Endodermal cell (in vitro differentiated cells): ENCODE measurements around the gene ERMARD. TPM values are rescaled to one million over a fixed set of nuclear protein-coding genes. Genes with fewer than 3 reads are reported as not detected.

Source experiments
- DNase-seq: peaks from one replicate; pipeline ENCODE4 v3.0.0-alpha.2; 2017
- H3K27ac ChIP-seq: 2 replicates; pipeline ENCODE4 v1.5.1; 2013; ENCODE audit warnings: mild to moderate bottlenecking, low read depth, low read length, moderate library complexity
- H3K27me3 ChIP-seq: 2 replicates; pipeline ENCODE4 v1.6.1; 2013; ENCODE audit warnings: mild to moderate bottlenecking, low read length, moderate library complexity; ENCODE audit not compliant: insufficient read depth, control insufficient read depth, poor library complexity, severe bottlenecking
- H3K36me3 ChIP-seq: 2 replicates; pipeline ENCODE4 v1.7.0; 2013; ENCODE audit warnings: mild to moderate bottlenecking, low read length, moderate library complexity; ENCODE audit not compliant: control insufficient read depth, insufficient read depth
- H3K4me1 ChIP-seq: one replicate; pipeline ENCODE4 v1.7.0; 2013; ENCODE audit warnings: low read length; ENCODE audit not compliant: control insufficient read depth, insufficient read depth
- H3K4me3 ChIP-seq: 2 replicates; pipeline ENCODE4 v1.5.1; 2013; ENCODE audit warnings: mild to moderate bottlenecking, low read length, moderate library complexity
- H3K9ac ChIP-seq: 2 replicates; pipeline ENCODE4 v1.6.1; 2013; ENCODE audit warnings: mild to moderate bottlenecking, low read length, moderate library complexity; ENCODE audit not compliant: poor library complexity, severe bottlenecking; ENCODE audit errors: extremely low read depth
- H3K9me3 ChIP-seq: 2 replicates; pipeline ENCODE4 v1.6.1; 2013; ENCODE audit warnings: mild to moderate bottlenecking, low read length, moderate library complexity; ENCODE audit not compliant: control insufficient read depth
- H3K27ac Mint-ChIP-seq: 2 replicates; pipeline ENCODE4 v1.8.0; 2020; ENCODE audit warnings: mixed read lengths
- H3K27me3 Mint-ChIP-seq: 2 replicates; pipeline ENCODE4 v1.8.0; 2021; ENCODE audit warnings: mild to moderate bottlenecking, mixed read lengths; ENCODE audit not compliant: insufficient read depth
- H3K36me3 Mint-ChIP-seq: 2 replicates; pipeline ENCODE4 v1.8.0; 2020; ENCODE audit warnings: low read depth, mixed read lengths
- H3K4me1 Mint-ChIP-seq: 2 replicates; pipeline ENCODE4 v1.8.0; 2020; ENCODE audit warnings: mixed read lengths
- H3K4me3 Mint-ChIP-seq: 2 replicates; pipeline ENCODE4 v1.8.0; 2020; ENCODE audit warnings: mild to moderate bottlenecking, moderate library complexity, mixed read lengths
- H3K9me3 Mint-ChIP-seq: 2 replicates; pipeline ENCODE4 v1.8.0; 2020; ENCODE audit warnings: mild to moderate bottlenecking, mixed read lengths
- CTCF ChIP-seq: fragments of 200-600 bp; sonication (generic); conservative IDR thresholded peaks from 2 replicates; pipeline ENCODE4 v1.5.0; 2021; ENCODE audit warnings: antibody characterized with exemption, mild to moderate bottlenecking
- WGBS, 2 experiments: methylation state at CpG; one replicate each; pipeline versions ENCODE4 v1.1.5 to v1.1.7; 2013; ENCODE audit warnings: missing lambda C conversion rate in 2 of 2, mixed read lengths in 1 of 2; ENCODE audit not compliant: insufficient coverage in 1 of 2, insufficient read length in 1 of 2; 5-methylcytosine and 5-hydroxymethylcytosine counted together
- total RNA-seq, 2 donors: library from RNA; stranded (reverse); fragmentation: NEBNext Ultra II Directional in 1 of 2; extraction: Animal tissue kit (Norgen Biotek cat#: 25700) in 1 of 2; gene quantifications; 2 replicates in 1 of 2; 3 replicates in 1 of 2; pipeline ENCODE4 v1.2.1, GENCODE V29; 2021

ERMARD gene
- total RNA-seq, 2 donors from 2014 or later: 14.4 to 24.2 TPM

- H3K4me1 Mint-ChIP-seq: peaks cover 14% of the 10 kb centered on the region
- no peaks in the 10 kb centered on the region for H3K27me3 ChIP-seq
- 51 to 66% methylated on average over 5 to 12 of the region's 12 CpGs for WGBS, 2 experiments
- H3K36me3 ChIP-seq: no peaks in the 10 kb centered on the region
- H3K9me3 ChIP-seq: peaks cover 12% of the 10 kb centered on the region
- peaks cover 5% of the 10 kb centered on the region for H3K27me3 Mint-ChIP-seq
- no peaks in the 10 kb centered on the region for H3K4me1 ChIP-seq
- no peak overlapping the region for H3K9ac ChIP-seq
- H3K27ac Mint-ChIP-seq: no peak overlapping the region
- H3K4me3 ChIP-seq: no peak overlapping the region
- peaks cover 16% of the 10 kb centered on the region for H3K9me3 Mint-ChIP-seq
- peak; percentile 61 for DNase-seq
- no peak overlapping the region for H3K4me3 Mint-ChIP-seq
- no peak overlapping the region for H3K27ac ChIP-seq
- no peaks in the 10 kb centered on the region for H3K36me3 Mint-ChIP-seq
- no peak for TF ChIP-seq CTCF
Measured at GRCh38 chr6:169827290-169827717, 75.9 kb downstream of the ERMARD start.

- Mint-ChIP-seq H3K27ac (no peak overlapping the region), H3K36me3 (no peaks in the 10 kb centered on the region), H3K4me3 (no peak overlapping the region), H3K9me3 (peaks cover 12% of the 10 kb centered on the region), H3K27me3 (peaks cover 5% of the 10 kb centered on the region), H3K4me1 (peaks cover 17% of the 10 kb centered on the region)
- Histone ChIP-seq H3K4me1 (no peaks in the 10 kb centered on the region), H3K4me3 (no peak overlapping the region), H3K9me3 (peaks cover 12% of the 10 kb centered on the region), H3K9ac (no peak overlapping the region), H3K27me3 (no peaks in the 10 kb centered on the region), H3K36me3 (no peaks in the 10 kb centered on the region), H3K27ac (no peak overlapping the region)
- WGBS, 2 experiments: 84 to 92% methylated on average over 7 to 13 of the region's 13 CpGs
- TF ChIP-seq CTCF: no peak
- DNase-seq: peak; percentile 30
Measured at GRCh38 chr6:169828176-169828575, 76.8 kb downstream of the ERMARD start.

- Histone ChIP-seq H3K9me3 (peaks cover 12% of the 10 kb centered on the region), H3K4me3 (no peak overlapping the region), H3K27ac (no peak overlapping the region), H3K4me1 (no peaks in the 10 kb centered on the region), H3K36me3 (no peaks in the 10 kb centered on the region), H3K27me3 (no peaks in the 10 kb centered on the region), H3K9ac (no peak overlapping the region)
- 98 to 100% methylated on average over 3 to 4 of the region's 4 CpGs for WGBS, 2 experiments
- Mint-ChIP-seq H3K27ac (no peak overlapping the region), H3K4me1 (peaks cover 9% of the 10 kb centered on the region), H3K27me3 (peaks cover 5% of the 10 kb centered on the region), H3K36me3 (no peaks in the 10 kb centered on the region), H3K4me3 (no peak overlapping the region), H3K9me3 (peaks cover 12% of the 10 kb centered on the region)
- no peak for TF ChIP-seq CTCF
- DNase-seq: peak; percentile 42
Measured at GRCh38 chr6:169829786-169830185, 78.4 kb downstream of the ERMARD start.
